Measurements from ENCODE around the gene RPA3.

The RPA3 gene

GRCh38 chr7:7695111-7695817 lies 23.1 kb downstream of the RPA3 start:
- CTCF ChIA-PET: interaction anchor here (1.6 to 2.2 kb wide), 2 partner anchors 14 to 24 kb away, joined by 4 to 8 read pairs; partner anchors contain the start of gene RPA3
- TF ChIP-seq, protein P1, sequence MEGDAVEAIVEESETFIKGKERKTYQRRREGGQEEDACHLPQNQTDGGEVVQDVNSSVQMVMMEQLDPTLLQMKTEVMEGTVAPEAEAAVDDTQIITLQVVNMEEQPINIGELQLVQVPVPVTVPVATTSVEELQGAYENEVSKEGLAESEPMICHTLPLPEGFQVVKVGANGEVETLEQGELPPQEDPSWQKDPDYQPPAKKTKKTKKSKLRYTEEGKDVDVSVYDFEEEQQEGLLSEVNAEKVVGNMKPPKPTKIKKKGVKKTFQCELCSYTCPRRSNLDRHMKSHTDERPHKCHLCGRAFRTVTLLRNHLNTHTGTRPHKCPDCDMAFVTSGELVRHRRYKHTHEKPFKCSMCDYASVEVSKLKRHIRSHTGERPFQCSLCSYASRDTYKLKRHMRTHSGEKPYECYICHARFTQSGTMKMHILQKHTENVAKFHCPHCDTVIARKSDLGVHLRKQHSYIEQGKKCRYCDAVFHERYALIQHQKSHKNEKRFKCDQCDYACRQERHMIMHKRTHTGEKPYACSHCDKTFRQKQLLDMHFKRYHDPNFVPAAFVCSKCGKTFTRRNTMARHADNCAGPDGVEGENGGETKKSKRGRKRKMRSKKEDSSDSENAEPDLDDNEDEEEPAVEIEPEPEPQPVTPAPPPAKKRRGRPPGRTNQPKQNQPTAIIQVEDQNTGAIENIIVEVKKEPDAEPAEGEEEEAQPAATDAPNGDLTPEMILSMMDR (IDR thresholded peaks at IDR 0.05; ENCODE audit: control extremely low read depth, extremely low read depth, low read depth, missing control alignments): no peak

GRCh38 chr7:7694542-7694941 lies 23.9 kb downstream of the RPA3 start:
- ChIA-PET POLR2A (no interaction called here), CTCF (interaction anchor here (1.1 to 5.5 kb wide), 4 partner anchors 13 to 26 kb away, joined by 3 to 40 read pairs (median 6); partner anchors contain the start of gene RPA3)
- no peak for DNase-seq (ENCODE audit: extremely low spot score)
- TF ChIP-seq, protein P1 (IDR thresholded peaks at IDR 0.05; ENCODE audit: control extremely low read depth, extremely low read depth, low read depth, missing control alignments): no peak

More at GRCh38 chr7:7695111-7695817, 23.1 kb downstream of the RPA3 start:
- no peak for DNase-seq (ENCODE audit: extremely low spot score)
- POLR2A ChIA-PET: no interaction called here

DNA sequence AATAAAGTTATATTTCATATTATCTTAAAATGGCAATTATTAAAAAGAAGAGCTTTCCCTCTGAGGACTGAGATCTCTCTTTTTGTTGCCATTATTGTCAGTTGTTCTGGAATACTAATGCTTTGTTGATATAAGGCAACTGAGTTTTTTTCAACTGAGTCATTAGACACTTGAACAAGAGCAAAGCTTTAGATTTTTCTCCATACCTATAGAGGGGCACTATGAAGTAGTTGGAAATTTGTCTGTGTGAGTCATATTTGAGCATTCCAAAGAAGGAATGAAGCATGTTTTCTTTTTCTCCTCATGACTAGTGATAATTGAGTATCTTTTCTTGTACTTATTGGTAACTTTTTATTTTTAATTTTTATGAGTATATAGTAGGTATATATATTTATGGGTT lies 24.5 kb downstream of the RPA3 start:
- ChIA-PET POLR2A (no interaction called here), CTCF (interaction anchor here (1.1 to 5.5 kb wide), 3 partner anchors 13 to 26 kb away, joined by 3 to 40 read pairs (median 4); partner anchors contain the start of gene RPA3)
- no peak for DNase-seq (ENCODE audit: extremely low spot score)
- TF ChIP-seq, protein P1 (IDR thresholded peaks at IDR 0.05; ENCODE audit: control extremely low read depth, extremely low read depth, low read depth, missing control alignments): no peak

DNA sequence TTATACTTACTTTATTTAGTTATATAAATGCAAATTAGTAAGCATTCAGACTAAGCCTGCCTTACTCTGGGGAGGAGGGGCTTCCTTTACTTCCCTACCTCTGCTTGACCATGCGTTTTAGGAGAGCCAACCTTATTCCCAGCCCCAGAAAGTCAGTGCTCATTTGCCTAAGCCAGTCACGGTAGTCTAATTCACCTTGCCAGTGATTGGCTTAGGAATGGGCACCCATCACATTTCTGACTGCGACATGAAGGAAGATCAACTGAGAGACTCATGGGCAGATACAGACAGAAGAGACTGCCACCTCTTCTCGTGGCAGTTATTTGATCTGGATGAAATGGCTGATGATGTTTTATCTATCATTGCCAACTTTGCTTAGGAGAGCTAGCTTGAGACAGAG lies 29.5 kb downstream of the RPA3 start:
- POLR2A ChIA-PET: no interaction called here
- no peak for DNase-seq (ENCODE audit: extremely low spot score)
- TF ChIP-seq, protein P1 (IDR thresholded peaks at IDR 0.05; ENCODE audit: control extremely low read depth, extremely low read depth, low read depth, missing control alignments): no peak
- CTCF ChIA-PET: interaction anchor here (0.9 to 5.5 kb wide), 4 partner anchors 8 to 500 kb away, joined by 3 to 40 read pairs (median 5); no protein-coding TSS in a partner anchor

DNA sequence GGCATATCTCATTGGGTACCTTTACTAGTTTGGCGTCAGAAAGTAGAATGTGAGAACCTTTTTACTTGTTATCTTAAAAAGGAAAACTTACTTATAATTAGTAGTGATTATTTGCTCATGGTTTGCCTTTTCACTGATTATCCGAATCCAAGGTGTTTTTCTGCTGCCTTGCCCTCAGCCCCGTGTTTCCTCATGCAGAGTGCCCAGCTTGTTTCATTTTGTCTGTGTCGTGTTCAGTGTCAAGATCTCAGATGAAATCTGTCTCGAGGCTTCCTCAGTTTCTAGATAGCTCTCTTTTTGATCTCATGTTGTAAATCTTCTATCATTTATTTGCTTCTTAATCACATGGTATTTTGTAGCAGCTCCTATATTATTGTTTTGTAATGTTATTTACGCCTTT lies 30.1 kb downstream of the RPA3 start:
- no peak for DNase-seq (ENCODE audit: extremely low spot score)
- ChIA-PET POLR2A (no interaction called here), CTCF (interaction anchor here (1.0 to 2.1 kb wide), 4 partner anchors 10 to 502 kb away, joined by 3 to 6 read pairs (median 5); no protein-coding TSS in a partner anchor)
- TF ChIP-seq, protein P1 (IDR thresholded peaks at IDR 0.05; ENCODE audit: control extremely low read depth, extremely low read depth, low read depth, missing control alignments): no peak

DNA sequence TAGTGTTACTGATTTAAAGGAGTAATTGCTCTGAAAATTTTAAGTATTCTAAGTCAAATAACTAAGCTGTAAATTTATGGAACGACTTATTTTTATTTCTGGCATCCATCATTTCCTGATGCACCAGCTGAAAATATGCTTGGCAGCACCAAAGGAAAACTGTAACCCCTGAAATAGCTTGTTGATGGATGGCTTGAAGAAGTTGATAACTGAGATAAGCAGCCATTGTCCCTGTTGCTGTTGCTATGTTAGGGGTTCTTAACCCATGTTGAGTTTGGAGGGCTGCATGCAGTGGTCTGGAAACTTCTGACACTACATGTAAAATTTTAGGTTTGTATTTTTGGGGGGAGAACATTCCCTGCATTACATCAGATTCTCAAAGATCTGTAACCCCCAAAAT lies 30.6 kb downstream of the RPA3 start:
- no peak for DNase-seq (ENCODE audit: extremely low spot score)
- CTCF ChIA-PET: interaction anchor here (1.0 to 2.1 kb wide), 4 partner anchors 8 to 502 kb away, joined by 3 to 6 read pairs (median 4); no protein-coding TSS in a partner anchor
- TF ChIP-seq, protein P1 (IDR thresholded peaks at IDR 0.05; ENCODE audit: control extremely low read depth, extremely low read depth, low read depth, missing control alignments): no peak
- POLR2A ChIA-PET: no interaction called here

All from GM10248 (cell line).